ENCODE measurements around the gene TYW1B.

- TF ChIP-seq YY1 (IDR thresholded peaks at IDR 0.05; ENCODE audit: insufficient read depth, insufficient read length) (no peak), ZNF274 (IDR thresholded peaks at IDR 0.05; ENCODE audit: low read depth, low read length) (no peak), SUZ12 (IDR thresholded peaks at IDR 0.05; ENCODE audit: extremely low read depth, insufficient read depth, insufficient read length) (no peak)
Measured at GRCh38 chr7:72760602-72761001, 67.4 kb downstream of the TYW1B start.
